Left colon (tissue), 2 donors: ENCODE measurements around the gene FGF22. TPM values are rescaled to one million over a fixed set of nuclear protein-coding genes. Genes with fewer than 3 reads are reported as not detected.

ENCODE experiments used
- ATAC-seq: fragments of 200-7000 bp; cut with Tn5 transposase; one replicate; pipeline ENCODE4 v1.9.1; 2020; ENCODE audit warnings: mild to moderate bottlenecking, moderate library complexity
- DNase-seq, 2 donors: peaks; one replicate each; pipeline ENCODE4 v3.0.0-alpha.2; 2020
- intact Hi-C, 2 donors: fragments of 100-400 bp; cut with DNase I in 1 of 2; cut with micrococcal nuclease in 1 of 2; formaldehyde crosslinking; loops; one replicate each; pipeline versions ENCODE4 v1.11.2 to v1.14.0; 2022; cut with DNase I, micrococcal nuclease
- total RNA-seq, 2 donors: library from RNA; stranded (reverse); fragmentation: NEBNext Ultra II Directional; extraction: Animal tissue kit (Norgen Biotek cat#: 25700); gene quantifications; one replicate each; pipeline ENCODE4 v1.2.1, GENCODE V29; 2021
- donor health status: DM: no; HTN: no; CAD: no.
- donor health status: DM: yes; HTN: yes; CAD: no.

FGF22 gene
- total RNA-seq, 2 donors from 2014 or later, result not detected

GRCh38 chr19:634975-635652, 4.6 kb upstream of the FGF22 start:
- intact Hi-C loops, result no loop called here
- DNase-seq (no peak), ATAC-seq (no peak)

- no peak for ATAC-seq
- no peak for DNase-seq
- intact Hi-C loops, result no loop called here
Measured at GRCh38 chr19:638906-639252, 800 bp upstream of the FGF22 start.

- DNase-seq, result no peak
- no peak for ATAC-seq
- intact Hi-C loops, result no loop called here
Measured at GRCh38 chr19:640161-640558, 481 bp downstream of the FGF22 start.

GRCh38 chr19:640606-641189, 1.0 kb downstream of the FGF22 start:
- DNase-seq, result no peak
- intact Hi-C loops, result no loop called here
- ATAC-seq, result no peak

DNA sequence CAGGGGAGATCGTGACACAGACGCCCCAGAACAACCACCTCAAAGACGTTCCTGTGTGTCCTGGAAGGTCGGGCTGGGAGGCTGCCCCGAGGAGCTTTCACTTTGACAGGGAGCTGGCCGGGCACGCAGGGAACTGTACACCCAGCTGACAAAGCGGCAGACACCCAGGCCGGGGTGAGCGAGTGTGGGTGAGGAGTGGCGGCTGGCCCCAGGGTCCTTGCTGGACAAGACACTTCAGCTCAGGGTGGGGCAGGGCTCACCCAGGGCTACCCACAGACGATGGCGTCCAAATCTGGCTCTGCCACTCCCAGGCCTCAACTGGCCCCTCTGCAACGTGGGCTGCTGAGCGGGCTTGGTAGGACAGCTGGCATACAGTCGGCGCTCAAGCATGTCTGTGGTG, 2.0 kb downstream of the FGF22 start:
- ATAC-seq (no peak), DNase-seq (no peak)
- intact Hi-C loops, result no loop called here

GRCh38 chr19:642767-643727, 3.4 kb downstream of the FGF22 start:
- intact Hi-C loops, result no loop called here
- DNase-seq, result no peak

GRCh38 chr19:643736-644135, 4.1 kb downstream of the FGF22 start:
- no peak for DNase-seq
- intact Hi-C loops, result no loop called here

More at GRCh38 chr19:642767-643727, 3.4 kb downstream of the FGF22 start:
- no peak for ATAC-seq

GRCh38 chr19:644363-644762, 4.7 kb downstream of the FGF22 start:
- DNase-seq (no peak), ATAC-seq (no peak)
- intact Hi-C loops, result no loop called here

More at GRCh38 chr19:643736-644135, 4.1 kb downstream of the FGF22 start:
- no peak for ATAC-seq

GRCh38 chr19:644789-645188, 5.1 kb downstream of the FGF22 start:
- no peak for DNase-seq
- no peak for ATAC-seq
- intact Hi-C loops, result no loop called here

DNA sequence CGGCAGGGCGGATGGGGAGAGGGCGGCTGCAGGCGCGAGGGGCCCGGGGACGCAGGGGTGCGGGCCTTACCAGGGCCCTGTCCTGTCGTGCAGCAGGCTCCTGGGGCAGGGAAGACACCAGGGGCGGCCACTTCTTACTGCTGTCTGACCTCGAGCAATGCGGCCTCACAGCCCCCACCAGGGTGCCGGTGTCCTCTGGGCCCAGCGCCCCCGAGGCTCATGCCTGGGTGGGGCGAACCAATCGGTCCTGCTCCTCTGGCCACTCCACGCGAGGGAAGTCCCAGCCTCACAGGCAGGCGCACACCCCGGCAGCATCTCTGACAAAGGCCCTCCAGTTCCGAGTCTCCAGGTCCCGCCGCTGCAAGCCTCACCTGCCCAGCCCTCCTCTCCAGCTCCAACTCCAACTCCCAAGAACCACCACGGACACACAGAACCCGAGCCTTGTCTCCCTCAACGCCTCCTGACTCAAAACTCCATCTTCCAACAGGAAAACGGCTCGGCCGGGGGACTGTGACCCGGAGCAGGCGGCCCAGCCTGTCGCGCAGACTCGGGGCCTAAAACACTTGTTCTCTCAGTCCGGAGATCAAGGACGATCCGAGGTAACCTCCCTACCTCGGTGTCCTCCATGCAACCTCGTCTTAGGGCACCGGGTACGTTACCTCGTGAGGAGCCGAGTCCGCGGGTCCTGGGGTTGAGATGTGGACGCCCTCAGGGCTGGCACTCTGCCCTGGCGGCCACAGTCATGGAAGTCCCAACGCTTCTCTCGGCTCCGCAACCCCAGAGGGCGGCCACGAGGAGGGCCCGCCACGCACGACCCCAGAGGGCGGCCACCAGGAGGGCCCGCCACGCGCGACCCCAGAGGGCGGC, 6.5 kb downstream of the FGF22 start:
- DNase-seq (no peak), ATAC-seq (peak; percentile 2)
- intact Hi-C loops, result no loop called here

DNA sequence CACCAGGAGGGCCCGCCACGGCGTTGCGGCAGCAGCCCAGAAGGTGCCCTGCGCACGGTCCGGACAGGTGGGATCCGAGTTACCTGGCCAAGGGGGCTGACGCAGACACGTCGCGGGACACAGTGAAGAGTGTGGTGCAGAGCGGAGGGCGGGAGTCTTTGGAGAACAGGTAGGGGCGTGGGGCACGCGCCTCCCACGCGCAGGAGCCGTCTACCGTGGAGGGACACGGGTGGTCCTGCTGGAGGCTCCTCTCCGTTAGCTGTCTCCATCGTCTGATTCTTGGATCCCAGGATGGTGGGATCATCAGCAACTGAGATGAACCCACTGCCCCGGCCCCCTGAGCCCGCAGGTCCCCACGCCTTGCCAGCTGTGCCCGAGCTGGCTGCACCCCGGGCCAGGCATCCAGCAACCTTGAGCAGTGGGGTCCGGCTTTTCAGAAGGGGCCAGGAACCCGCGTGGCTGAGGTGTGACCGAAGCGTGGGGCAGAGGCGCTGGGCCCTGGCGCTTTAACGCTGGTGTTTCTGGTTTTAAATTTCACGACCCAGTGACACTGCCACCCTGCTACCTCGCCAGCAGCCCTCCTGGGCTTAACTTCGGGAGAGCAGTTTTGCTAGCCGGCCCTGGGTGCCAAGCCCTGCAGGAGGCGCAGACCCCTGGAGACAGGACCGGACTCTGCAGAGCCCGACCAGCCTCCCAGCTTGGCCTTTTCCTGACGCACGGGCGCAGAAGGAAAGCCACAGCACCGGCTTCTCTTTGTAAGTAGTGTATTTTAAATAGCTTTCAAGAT, 7.3 kb downstream of the FGF22 start:
- intact Hi-C loops, result no loop called here
- DNase-seq (no peak), ATAC-seq (peak; percentile 6)

- intact Hi-C loops, result no loop called here
- DNase-seq (no peak), ATAC-seq (no peak)
Measured at GRCh38 chr19:647566-648284, 8.0 kb downstream of the FGF22 start.

DNA sequence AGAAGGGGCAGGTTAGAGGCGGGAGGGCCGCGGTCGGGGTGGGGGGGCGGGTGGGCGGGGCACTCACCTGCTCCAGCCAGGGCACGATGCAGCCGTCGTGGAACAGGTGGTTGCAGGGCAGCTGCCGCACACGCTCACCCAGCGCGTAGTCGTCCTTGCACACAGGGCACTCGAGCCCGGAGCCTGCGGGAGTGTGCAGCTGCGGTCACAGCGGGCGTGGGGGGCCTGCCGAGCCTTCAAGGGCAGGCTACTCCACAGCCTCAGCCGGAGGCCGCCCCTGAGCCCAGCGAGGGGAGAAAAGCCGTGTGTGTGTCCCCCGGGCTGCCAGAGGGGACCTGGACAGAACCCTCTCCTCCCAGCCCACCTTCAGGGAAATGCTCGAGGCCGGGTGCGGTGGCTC, 8.6 kb downstream of the FGF22 start:
- intact Hi-C loops, result no loop called here
- no peak for DNase-seq
- no peak for ATAC-seq

DNA sequence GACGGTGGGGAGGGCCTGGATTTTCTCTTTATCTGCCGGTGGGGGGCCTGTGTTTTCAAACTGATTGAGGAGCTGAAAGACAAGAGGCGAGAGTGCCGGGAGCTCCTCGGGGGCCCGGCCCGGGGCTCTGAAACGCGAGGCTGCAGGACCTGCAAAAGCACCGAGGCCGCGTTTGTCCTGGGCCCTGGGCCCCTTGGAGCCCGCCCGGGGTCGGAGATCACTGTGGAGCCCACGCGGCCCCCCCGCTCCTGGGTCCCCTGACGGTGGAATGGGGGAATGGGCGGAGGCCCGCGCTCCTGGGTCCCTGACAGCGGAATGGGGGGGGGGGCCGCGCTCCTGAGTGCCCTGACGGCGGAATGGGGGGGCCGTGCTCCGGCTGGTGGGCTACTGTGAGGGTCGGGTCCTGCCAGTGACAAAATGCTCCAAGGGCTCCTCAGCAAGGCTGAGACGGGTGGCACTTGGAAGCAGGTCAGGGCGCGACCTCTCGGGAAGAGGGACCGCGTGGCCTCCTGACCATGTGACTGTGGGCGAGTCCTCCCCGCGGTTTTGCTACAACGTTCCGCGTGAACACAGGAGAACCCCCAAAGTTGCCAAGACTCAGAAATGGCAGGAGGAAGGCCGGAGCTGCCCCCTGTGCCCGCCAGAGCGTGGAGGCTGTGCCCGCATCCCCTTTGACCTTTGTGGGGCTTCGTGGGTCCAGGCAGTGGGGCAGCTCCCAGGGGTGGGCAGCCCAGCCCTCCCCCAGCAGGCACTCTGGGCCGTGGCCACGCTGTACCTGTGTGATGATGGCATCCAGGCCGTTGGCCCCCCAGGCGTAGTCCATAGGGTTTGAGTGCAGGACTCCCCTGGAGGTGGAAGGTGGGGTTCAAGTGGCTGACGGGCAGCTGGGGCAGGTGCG, 9.5 kb downstream of the FGF22 start:
- intact Hi-C loops, result no loop called here

GRCh38 chr19:650121-650520, 10.4 kb downstream of the FGF22 start:
- intact Hi-C loops, result no loop called here
- no peak for DNase-seq
- no peak for ATAC-seq

More for the DNA sequence above, 9.5 kb downstream of the FGF22 start:
- ATAC-seq, result no peak
- no peak for DNase-seq

DNA sequence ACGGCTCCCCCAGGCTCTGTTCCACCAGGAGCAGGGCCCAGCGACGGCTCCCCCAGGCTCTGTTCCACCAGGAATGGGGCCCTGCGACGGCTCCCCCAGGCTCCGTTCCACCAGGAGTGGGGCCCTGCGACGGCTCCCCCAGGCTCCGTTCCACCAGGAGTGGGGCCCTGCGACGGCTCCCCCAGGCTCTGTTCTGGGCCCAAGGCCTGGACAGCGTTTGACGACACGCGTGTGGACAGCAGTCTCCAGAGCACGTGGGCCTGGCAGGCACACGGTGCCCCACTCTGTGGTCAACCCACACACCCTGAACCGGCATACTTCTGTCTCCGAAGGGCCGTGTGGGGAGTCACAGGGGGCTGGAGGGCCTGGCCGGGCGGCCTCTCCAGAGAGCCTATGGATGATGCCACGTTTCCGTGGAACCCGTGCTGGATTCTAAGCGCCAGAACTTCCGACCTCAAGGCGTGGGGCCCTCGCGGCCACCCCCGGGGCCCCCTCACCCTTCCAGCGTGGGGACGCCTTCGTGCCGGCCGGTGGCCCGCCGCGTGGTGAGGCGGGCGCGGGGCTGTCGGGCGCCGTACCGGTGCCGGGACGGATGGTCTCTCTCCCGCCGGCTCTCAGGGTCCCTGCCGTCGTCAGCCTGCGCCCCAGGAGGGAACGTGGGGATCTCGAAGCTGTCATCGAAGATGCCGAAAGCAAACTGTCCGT, 11.6 kb downstream of the FGF22 start:
- DNase-seq, result no peak
- no peak for ATAC-seq
- intact Hi-C loops, result no loop called here
